ENCODE data around the gene CHRNA10. TPM values are rescaled to one million over a fixed set of nuclear protein-coding genes. Genes with fewer than 3 reads are reported as not detected.

CHRNA10 gene
- total and polyA plus RNA-seq, 4 donors = 0.71 to 2.9 (median 1.6) TPM

DNA sequence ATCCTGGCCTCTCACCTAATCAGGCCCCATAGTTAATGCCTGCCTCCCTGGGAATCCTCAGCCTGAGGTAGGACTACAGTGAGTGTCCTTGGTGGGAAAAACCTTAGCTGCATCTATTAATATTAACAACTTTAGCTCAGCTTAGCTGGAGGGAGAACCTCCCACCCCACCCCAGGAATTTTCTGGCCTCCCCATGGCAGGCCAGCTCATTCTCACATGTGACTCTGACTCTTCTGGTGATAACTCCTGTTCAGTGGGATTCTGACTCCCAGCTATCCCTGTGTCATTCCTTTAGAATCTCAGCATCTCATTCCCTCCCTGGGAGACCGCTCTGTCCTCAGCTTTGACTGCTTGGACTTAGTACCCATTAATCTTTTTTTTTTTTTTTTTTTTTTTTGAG lies 43.9 kb downstream of the CHRNA10 start:
- Histone ChIP-seq H3K27me3 (ENCODE audit: control insufficient read depth in 3 of 3, insufficient read depth in 3 of 3, low read length in 2 of 3) (no peaks in the 10 kb centered on the region), H3K27ac (ENCODE audit: low read depth in 1 of 2, low read length in 1 of 2) (no peak overlapping the region), H3K9ac (ENCODE audit: insufficient read depth in 1 of 2, low read length in 2 of 2) (no peak overlapping the region), H3K4me1 (ENCODE audit: control insufficient read depth in 5 of 5, insufficient read depth in 5 of 5, low read length in 5 of 5) (no peaks in the 10 kb centered on the region), H3K9me3 (ENCODE audit: control insufficient read depth in 4 of 4, insufficient read depth in 3 of 4, low read length in 3 of 4) (no peaks in the 10 kb centered on the region), H3K36me3 (ENCODE audit: control insufficient read depth in 4 of 4, insufficient read depth in 4 of 4, low read length in 4 of 4) (no peaks in the 10 kb centered on the region), H3K4me3 (no peak overlapping the region)
- TF ChIP-seq, protein P1, sequence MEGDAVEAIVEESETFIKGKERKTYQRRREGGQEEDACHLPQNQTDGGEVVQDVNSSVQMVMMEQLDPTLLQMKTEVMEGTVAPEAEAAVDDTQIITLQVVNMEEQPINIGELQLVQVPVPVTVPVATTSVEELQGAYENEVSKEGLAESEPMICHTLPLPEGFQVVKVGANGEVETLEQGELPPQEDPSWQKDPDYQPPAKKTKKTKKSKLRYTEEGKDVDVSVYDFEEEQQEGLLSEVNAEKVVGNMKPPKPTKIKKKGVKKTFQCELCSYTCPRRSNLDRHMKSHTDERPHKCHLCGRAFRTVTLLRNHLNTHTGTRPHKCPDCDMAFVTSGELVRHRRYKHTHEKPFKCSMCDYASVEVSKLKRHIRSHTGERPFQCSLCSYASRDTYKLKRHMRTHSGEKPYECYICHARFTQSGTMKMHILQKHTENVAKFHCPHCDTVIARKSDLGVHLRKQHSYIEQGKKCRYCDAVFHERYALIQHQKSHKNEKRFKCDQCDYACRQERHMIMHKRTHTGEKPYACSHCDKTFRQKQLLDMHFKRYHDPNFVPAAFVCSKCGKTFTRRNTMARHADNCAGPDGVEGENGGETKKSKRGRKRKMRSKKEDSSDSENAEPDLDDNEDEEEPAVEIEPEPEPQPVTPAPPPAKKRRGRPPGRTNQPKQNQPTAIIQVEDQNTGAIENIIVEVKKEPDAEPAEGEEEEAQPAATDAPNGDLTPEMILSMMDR (IDR thresholded peaks at IDR 0.05; ENCODE audit: control extremely low read depth, extremely low read depth) = no peak
- 87 to 100% methylated on average over 1 of the region's 1 CpG for WGBS, 2 donors
- DNase-seq = no peak
- no peak for ATAC-seq (ENCODE audit: insufficient read depth, low FRiP score)

DNA sequence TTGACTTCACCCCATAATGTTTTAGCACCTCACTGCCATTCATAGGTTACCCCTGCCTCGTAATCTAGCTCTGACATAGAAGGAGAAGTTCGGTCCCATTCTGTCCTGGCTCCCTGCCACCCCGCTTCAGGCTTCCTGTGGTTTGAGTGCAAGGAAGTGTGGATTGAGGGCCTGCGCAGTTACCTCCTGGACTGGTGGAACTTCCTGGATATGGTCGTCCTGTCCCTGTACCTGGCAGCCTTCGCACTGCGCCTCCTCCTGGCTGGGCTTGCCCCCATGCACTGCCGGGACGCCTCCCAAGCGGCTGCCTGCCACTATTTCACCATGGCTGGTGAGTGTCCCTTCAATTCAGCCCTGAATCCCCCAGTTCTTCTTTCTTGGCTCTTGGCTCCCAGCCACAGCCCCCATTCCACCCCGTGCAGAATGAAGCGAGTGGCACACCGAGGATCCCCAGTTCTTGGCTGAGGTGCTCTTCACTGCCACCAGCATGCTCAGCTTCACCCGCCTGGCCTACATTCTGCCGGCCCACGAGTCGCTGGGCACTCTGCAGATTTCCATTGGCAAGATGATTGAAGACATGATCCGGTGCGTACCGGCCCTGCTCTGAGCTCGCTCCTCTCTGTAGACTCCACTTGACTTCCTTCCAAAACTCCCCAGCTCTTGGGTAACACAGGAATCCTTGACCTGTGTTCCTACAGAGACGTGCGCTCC lies 44.8 kb downstream of the CHRNA10 start:
- H3K9me3 ChIP-seq (ENCODE audit: control insufficient read depth in 4 of 4, insufficient read depth in 3 of 4, low read length in 3 of 4) = no peaks in the 10 kb centered on the region
- ATAC-seq (ENCODE audit: insufficient read depth, low FRiP score) (peak; percentile 46), DNase-seq (no peak)
- no peak overlapping the region for H3K4me3 ChIP-seq
- TF ChIP-seq, protein P1 (IDR thresholded peaks at IDR 0.05; ENCODE audit: control extremely low read depth, extremely low read depth) = no peak
- no peak overlapping the region for H3K9ac ChIP-seq (ENCODE audit: insufficient read depth in 1 of 2, low read length in 2 of 2)
- 33 to 59% methylated on average over 23 of the region's 23 CpGs for WGBS, 2 donors
- H3K36me3 ChIP-seq (ENCODE audit: control insufficient read depth in 4 of 4, insufficient read depth in 4 of 4, low read length in 4 of 4) = no peaks in the 10 kb centered on the region
- H3K27me3 ChIP-seq (ENCODE audit: control insufficient read depth in 3 of 3, insufficient read depth in 3 of 3, low read length in 2 of 3) = no peaks in the 10 kb centered on the region
- no peaks in the 10 kb centered on the region for H3K4me1 ChIP-seq (ENCODE audit: control insufficient read depth in 5 of 5, insufficient read depth in 5 of 5, low read length in 5 of 5)
- H3K27ac ChIP-seq (ENCODE audit: low read depth in 1 of 2, low read length in 1 of 2) = no peak overlapping the region

DNA sequence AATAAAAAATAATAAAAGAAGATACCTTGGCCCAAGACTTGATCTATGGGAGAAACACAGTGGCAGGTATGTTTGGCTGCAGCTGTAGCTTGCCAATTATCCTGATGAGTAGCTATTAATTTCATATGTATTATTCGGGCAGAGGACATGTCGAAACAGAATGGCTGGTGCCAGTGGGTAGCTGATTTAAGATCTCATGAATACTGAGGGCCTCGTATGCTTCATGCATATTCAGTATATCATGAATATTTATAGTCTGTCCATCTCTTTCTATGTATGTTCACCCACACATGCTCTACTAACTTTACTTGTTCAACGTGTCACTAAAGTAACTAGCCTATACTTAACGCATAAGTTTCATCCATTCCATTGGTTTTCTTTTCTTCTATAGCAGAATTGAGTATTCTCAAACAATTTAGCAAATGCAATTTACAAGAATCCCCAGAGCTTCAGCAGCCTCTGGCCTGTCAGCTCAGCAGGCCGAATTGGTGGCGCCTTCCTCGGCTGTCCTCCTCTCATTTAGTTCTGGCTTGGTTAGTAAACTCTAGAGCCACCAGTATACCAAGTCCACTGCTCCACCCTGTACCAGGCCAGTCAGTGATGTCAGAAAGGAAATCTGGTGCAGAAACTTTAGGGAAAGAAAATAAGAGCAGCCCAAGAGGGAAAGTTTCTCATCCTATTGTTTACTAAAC lies 47.3 kb downstream of the CHRNA10 start:
- H3K4me3 ChIP-seq = no peak overlapping the region
- H3K27me3 ChIP-seq (ENCODE audit: control insufficient read depth in 3 of 3, insufficient read depth in 3 of 3, low read length in 2 of 3) = no peaks in the 10 kb centered on the region
- H3K4me1 ChIP-seq (ENCODE audit: control insufficient read depth in 5 of 5, insufficient read depth in 5 of 5, low read length in 5 of 5) = no peaks in the 10 kb centered on the region
- no peak overlapping the region for H3K27ac ChIP-seq (ENCODE audit: low read depth in 1 of 2, low read length in 1 of 2)
- ATAC-seq (ENCODE audit: insufficient read depth, low FRiP score) (no peak), DNase-seq (no peak)
- WGBS, 2 donors = 62 to 79% methylated on average over 8 of the region's 8 CpGs
- TF ChIP-seq, protein P1 (IDR thresholded peaks at IDR 0.05; ENCODE audit: control extremely low read depth, extremely low read depth) = no peak
- no peak overlapping the region for H3K9ac ChIP-seq (ENCODE audit: insufficient read depth in 1 of 2, low read length in 2 of 2)
- no peaks in the 10 kb centered on the region for H3K36me3 ChIP-seq (ENCODE audit: control insufficient read depth in 4 of 4, insufficient read depth in 4 of 4, low read length in 4 of 4)
- H3K9me3 ChIP-seq (ENCODE audit: control insufficient read depth in 4 of 4, insufficient read depth in 3 of 4, low read length in 3 of 4) = no peaks in the 10 kb centered on the region
